Activated CD4-positive, alpha-beta T cell treated with anti-CD3 and anti-CD28 coated beads, Interleukin-2, amount 10 ng/mL, durations not matched to agents 24 days and 14 days (primary cell): Measurements from ENCODE around the gene FAM227B. TPM values are rescaled to one million over a fixed set of nuclear protein-coding genes. Genes with fewer than 3 reads are reported as not detected.
"Not testable (repeated sequence)": the region's sequence is repeated elsewhere in the genome, so short reads cannot be mapped to it uniquely, and the experiment has no call there.

Experiments
- DNase-seq: peaks from one replicate; pipeline ENCODE4 v3.0.0; 2022
- H3K27ac Mint-ChIP-seq: one replicate; pipeline ENCODE4 v1.8.0; 2022; ENCODE audit warnings: mild to moderate bottlenecking, mixed read lengths
- H3K27me3 Mint-ChIP-seq: one replicate; pipeline ENCODE4 v1.8.0; 2022; ENCODE audit warnings: mixed read lengths
- H3K36me3 Mint-ChIP-seq: one replicate; pipeline ENCODE4 v1.8.0; 2022; ENCODE audit warnings: low read depth, mild to moderate bottlenecking, mixed read lengths
- H3K4me1 Mint-ChIP-seq: one replicate; pipeline ENCODE4 v1.8.0; 2021; ENCODE audit warnings: mixed read lengths
- H3K4me3 Mint-ChIP-seq: one replicate; pipeline ENCODE4 v1.8.0; 2022; ENCODE audit warnings: mild to moderate bottlenecking, moderate library complexity, mixed read lengths
- H3K9me3 Mint-ChIP-seq: one replicate; pipeline ENCODE4 v1.8.0; 2021; ENCODE audit warnings: mixed read lengths
- intact Hi-C: fragments of 100-400 bp; cut with micrococcal nuclease; formaldehyde crosslinking; loops from one replicate; pipeline ENCODE4 v1.15.1; 2023
- total RNA-seq: library from RNA; stranded (reverse); gene quantifications from 2 replicates; pipeline ENCODE4 v1.2.3, GENCODE V29; 2022

The FAM227B gene
- total RNA-seq, 1 donor from 2014 or later: 2.7 TPM

DNA sequence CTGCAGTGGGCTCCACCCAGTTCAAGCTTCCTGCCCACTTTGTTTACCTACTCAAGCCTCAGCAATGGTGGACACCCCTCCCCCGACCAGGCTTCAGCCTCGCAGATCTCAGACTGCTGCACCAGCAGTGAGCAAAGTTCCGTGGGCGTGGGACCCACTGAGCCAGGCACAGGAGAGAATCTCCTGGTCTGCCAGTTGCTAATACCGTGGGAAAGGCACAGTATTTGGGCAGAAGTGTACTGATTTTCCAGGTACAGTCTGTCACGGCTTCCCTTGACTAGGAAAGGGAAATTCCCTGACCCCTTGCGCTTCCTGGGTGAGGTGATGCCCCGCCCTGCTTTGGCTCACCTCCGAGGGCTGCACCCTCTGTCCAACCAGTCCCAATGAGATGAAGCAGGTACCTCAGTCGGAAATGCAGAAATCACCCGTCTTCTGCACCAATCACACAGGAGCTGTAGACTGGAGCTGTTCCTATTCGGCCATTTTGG, 27.7 kb downstream of the FAM227B start:
- peaks cover 25% of the 10 kb centered on the region for H3K9me3 Mint-ChIP-seq
- H3K4me3 Mint-ChIP-seq, DNase-seq, H3K27ac Mint-ChIP-seq, H3K4me1 Mint-ChIP-seq, H3K36me3 Mint-ChIP-seq, H3K27me3 Mint-ChIP-seq, intact Hi-C loops: not testable (repeated sequence)

DNA sequence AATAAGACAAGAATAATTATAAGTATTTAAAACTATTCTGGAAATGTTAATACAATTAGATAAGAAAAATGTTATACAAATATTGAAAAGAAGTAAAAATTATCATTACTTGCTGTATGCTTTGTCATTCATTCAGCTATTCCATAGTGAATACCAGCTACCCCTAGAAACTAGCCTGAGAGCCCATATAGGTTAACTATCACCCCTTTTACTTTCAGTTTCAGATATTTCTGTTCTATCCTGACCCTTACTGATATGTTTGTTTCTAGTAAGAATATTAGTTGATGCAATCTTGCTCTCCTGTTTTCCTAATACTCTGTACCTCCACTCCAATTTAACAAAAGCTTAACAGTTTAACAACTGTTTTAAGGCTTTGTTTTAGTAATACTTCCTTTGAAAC, 31.6 kb downstream of the FAM227B start:
- H3K9me3 Mint-ChIP-seq: peaks cover 7% of the 10 kb centered on the region
- no peaks in the 10 kb centered on the region for H3K27me3 Mint-ChIP-seq
- intact Hi-C loops: no loop called here
- no peak overlapping the region for H3K27ac Mint-ChIP-seq
- H3K4me1 Mint-ChIP-seq: peaks cover 2% of the 10 kb centered on the region
- no peaks in the 10 kb centered on the region for H3K36me3 Mint-ChIP-seq
- DNase-seq: no peak
- no peak overlapping the region for H3K4me3 Mint-ChIP-seq

DNA sequence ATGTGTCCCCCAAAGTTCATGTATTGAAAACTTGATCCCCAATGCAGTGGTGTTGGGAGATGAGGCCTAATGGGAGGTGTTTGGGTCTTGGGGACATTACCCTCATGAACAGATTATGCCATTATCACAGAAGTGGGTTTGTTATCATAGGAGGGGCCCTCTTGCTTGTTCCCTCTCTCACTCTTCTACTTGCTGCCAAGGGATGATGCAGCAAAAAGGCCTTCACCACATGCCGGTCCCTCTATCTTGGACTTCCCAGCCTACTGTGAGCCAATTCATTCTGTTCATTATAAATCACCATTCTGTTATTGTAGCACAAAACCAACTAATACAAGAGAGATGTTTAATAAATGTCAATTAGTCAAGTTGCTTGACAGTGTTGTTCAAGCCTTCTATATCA, 47.2 kb downstream of the FAM227B start:
- Mint-ChIP-seq H3K36me3 (peaks cover 1% of the 10 kb centered on the region), H3K9me3 (peaks cover 19% of the 10 kb centered on the region), H3K27ac (no peak overlapping the region), H3K27me3 (no peaks in the 10 kb centered on the region), H3K4me3 (no peak overlapping the region), H3K4me1 (peaks cover 2% of the 10 kb centered on the region)
- no peak for DNase-seq
- intact Hi-C loops: no loop called here

DNA sequence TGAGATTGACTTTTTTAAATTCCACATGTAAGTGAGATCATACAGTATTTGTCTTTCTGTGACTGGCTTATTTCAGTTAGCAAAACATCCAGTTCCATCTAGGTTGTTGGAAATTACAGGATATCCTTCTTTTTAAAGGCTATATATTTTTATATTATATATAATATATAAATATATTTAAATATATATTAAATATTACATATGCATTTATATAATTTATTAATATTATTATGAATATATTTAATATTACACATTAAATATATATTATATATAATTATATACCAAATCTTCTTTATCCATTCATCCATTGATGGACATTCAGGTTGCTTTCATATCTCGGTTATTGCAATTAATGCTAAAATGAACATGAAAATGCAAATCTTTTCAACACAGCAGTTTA, 49.9 kb downstream of the FAM227B start:
- intact Hi-C loops: no loop called here
- Mint-ChIP-seq H3K9me3 (peaks cover 19% of the 10 kb centered on the region), H3K4me3 (no peak overlapping the region), H3K36me3 (peaks cover 1% of the 10 kb centered on the region), H3K27me3 (no peaks in the 10 kb centered on the region), H3K27ac (no peak overlapping the region), H3K4me1 (no peaks in the 10 kb centered on the region)
- DNase-seq: no peak

DNA sequence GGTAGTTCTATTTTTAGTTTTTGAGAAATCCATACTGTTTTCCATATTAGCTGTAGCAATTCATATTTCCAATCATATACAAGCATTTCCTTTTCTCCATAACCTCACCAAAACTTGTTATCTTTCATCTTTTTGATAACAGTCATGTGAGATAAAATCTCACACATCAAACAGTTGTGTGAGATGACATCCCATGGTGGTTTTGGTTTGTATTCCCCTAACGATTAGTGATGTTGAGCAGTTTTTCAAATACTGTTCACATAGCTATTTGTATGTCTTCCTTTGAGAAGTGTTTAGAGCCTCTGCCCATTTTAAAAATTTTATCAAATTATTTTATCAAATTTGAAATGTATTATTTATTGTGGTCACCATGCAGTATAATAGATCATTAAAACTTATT, 50.4 kb downstream of the FAM227B start:
- peaks cover 19% of the 10 kb centered on the region for H3K9me3 Mint-ChIP-seq
- H3K4me1 Mint-ChIP-seq: no peaks in the 10 kb centered on the region
- H3K27me3 Mint-ChIP-seq: no peaks in the 10 kb centered on the region
- intact Hi-C loops: no loop called here
- no peak overlapping the region for H3K4me3 Mint-ChIP-seq
- H3K36me3 Mint-ChIP-seq: peaks cover 1% of the 10 kb centered on the region
- no peak for DNase-seq
- no peak overlapping the region for H3K27ac Mint-ChIP-seq

DNA sequence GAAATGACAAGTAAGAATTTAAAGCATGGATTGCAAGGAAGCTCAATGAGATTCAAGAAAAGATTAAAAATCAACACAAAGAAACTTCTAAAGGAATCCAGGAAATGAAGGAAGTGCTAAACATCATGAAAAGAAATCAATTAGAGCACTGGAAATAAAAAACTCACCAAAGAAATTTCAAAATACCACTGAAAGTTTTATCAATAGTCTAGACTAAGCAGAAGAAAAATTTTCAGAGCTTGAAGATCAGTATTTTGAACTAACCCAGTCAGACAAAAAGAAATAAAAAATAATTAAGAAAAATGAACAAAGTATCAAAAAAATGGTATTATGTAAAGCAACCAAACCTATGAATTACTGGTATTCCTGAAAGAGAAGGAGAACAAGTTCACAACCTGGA, 60.6 kb downstream of the FAM227B start:
- Mint-ChIP-seq H3K4me1 (no peaks in the 10 kb centered on the region), H3K4me3 (no peak overlapping the region), H3K36me3 (no peaks in the 10 kb centered on the region), H3K9me3 (peaks cover 21% of the 10 kb centered on the region), H3K27me3 (no peaks in the 10 kb centered on the region), H3K27ac (no peak overlapping the region)
- intact Hi-C loops: no loop called here
- DNase-seq: no peak

DNA sequence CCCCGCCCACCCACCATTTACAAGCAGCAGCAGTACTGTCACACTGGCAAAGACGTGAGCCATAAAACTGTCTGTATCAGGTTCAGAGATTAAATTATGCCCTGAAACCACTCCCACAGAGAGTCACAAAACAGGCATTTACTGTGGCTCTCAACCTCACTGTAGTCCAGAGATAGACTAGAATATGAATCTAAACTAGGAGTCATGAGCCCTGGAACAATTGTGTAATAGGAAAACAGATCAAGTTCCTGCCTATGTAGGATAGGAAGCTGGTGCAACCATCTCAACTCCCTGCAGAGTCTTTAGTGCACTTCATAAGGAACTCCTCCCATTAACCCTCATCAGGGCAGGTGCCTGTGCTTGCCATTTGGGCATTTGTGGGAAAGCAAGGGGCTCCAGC, 61.7 kb downstream of the FAM227B start:
- no peak overlapping the region for H3K4me3 Mint-ChIP-seq
- H3K36me3 Mint-ChIP-seq: no peaks in the 10 kb centered on the region
- H3K4me1 Mint-ChIP-seq: no peaks in the 10 kb centered on the region
- intact Hi-C loops: no loop called here
- no peak for DNase-seq
- no peak overlapping the region for H3K27ac Mint-ChIP-seq
- H3K27me3 Mint-ChIP-seq: no peaks in the 10 kb centered on the region
- peaks cover 26% of the 10 kb centered on the region for H3K9me3 Mint-ChIP-seq

DNA sequence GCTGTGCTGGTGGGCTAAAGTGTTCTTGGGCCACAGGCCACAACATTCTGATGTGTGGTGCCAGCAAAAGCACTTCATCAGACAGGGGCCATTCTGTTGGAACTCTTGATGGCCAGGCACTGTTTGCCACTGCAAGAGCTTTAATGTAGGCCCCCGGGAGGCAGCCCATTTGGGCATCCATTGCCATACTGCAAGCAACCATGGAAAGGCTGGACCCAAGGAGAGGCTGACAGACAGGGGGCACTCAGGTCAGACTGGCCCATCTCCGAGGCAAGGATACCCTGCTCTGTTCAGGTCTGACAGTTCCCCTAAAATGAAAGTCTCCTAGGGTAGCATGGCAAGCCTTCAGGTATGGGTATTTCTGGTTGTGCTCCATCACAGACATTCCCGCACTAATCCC, 64.2 kb downstream of the FAM227B start:
- Mint-ChIP-seq H3K36me3 (no peaks in the 10 kb centered on the region), H3K9me3 (peaks cover 29% of the 10 kb centered on the region), H3K27ac (no peak overlapping the region), H3K4me1 (no peaks in the 10 kb centered on the region), H3K4me3 (no peak overlapping the region), H3K27me3 (no peaks in the 10 kb centered on the region)
- intact Hi-C loops: no loop called here
- DNase-seq: no peak

DNA sequence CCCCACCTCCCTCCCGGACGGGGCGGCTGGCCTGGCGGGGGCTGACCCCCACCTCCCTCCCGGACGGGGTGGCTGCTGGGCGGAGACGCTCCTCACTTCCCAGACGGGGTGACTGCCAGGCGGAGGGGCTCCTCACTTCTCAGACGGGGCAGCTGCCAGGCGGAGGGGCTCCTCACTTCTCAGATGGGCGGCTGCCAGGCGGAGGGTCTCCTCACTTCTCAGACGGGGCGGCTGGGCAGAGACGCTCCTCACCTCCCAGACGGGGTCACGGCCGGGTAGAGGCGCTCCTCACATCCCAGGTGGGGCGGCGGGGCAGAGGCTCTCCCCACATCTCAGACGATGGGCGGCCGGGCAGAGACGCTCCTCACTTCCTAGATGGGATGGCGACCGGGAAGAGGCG, 70.3 kb downstream of the FAM227B start:
- intact Hi-C loops, DNase-seq, H3K4me3 Mint-ChIP-seq, H3K27me3 Mint-ChIP-seq, H3K9me3 Mint-ChIP-seq, H3K4me1 Mint-ChIP-seq, H3K27ac Mint-ChIP-seq, H3K36me3 Mint-ChIP-seq: not testable (repeated sequence)

DNA sequence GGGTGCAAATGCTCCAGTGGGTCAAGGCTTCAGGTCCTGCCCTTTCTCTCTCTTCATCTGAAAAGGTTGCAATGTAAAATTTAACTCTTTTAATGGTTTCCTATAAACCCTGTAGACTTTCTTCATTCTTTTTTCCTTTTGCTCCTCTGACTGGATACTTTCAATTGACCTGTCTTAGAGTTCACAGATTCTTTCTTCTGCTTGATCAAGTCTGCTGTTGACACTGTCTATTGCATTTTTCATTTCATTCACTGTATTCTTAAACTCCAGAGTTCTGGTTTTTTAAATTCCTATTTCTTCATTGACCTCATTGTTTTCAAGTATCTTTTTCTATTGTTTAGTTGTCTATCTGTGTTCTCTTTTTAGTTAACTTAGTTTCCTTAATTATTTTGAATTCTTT, 82.1 kb downstream of the FAM227B start:
- Mint-ChIP-seq H3K4me1 (no peaks in the 10 kb centered on the region), H3K27ac (no peak overlapping the region), H3K36me3 (no peaks in the 10 kb centered on the region), H3K4me3 (no peak overlapping the region), H3K27me3 (no peaks in the 10 kb centered on the region), H3K9me3 (peaks cover 18% of the 10 kb centered on the region)
- DNase-seq: no peak
- intact Hi-C loops: no loop called here

DNA sequence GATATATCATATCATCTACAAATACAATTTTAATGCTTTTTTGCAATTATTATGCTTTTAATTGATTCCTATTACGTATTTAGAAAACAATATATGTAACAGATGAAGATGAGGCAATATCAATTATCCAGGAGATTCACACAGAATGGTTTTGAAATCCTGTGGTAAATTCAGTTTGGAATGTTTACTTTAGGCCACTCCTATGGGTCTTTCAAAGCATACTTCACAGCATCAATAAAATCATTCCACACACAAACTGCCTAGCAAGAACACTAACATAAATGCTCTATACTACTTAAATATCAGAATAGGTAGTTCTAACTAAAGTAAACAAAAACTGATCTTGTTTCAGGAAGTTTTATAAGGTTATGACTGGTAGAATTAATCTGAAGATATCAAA, 90.5 kb downstream of the FAM227B start:
- H3K9me3 Mint-ChIP-seq: peaks cover 17% of the 10 kb centered on the region
- H3K36me3 Mint-ChIP-seq: no peaks in the 10 kb centered on the region
- intact Hi-C loops: no loop called here
- H3K4me3 Mint-ChIP-seq: no peak overlapping the region
- H3K27ac Mint-ChIP-seq: no peak overlapping the region
- no peaks in the 10 kb centered on the region for H3K27me3 Mint-ChIP-seq
- DNase-seq: no peak
- no peaks in the 10 kb centered on the region for H3K4me1 Mint-ChIP-seq

DNA sequence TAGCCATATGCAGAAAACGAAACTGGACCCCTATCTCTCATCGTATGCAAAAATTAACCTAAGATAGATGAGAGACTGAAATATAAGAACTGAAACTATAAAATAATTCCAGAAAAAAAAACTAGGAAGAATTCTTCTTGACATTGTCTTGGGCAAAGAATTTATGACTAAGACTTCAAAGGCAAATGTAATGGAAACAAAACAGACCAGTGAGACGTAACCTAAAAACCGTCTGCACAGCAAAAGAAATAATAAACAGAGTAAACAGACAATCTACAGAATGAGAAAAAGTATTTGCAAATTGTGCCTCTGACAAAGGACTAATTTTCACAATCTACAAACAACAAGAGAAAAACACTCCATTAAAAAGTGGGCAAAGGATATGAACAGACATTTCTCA, 92.3 kb downstream of the FAM227B start:
- H3K27ac Mint-ChIP-seq: no peak overlapping the region
- H3K9me3 Mint-ChIP-seq: peaks cover 7% of the 10 kb centered on the region
- no peaks in the 10 kb centered on the region for H3K27me3 Mint-ChIP-seq
- no peaks in the 10 kb centered on the region for H3K4me1 Mint-ChIP-seq
- H3K4me3 Mint-ChIP-seq: no peak overlapping the region
- no peaks in the 10 kb centered on the region for H3K36me3 Mint-ChIP-seq
- no peak for DNase-seq
- intact Hi-C loops: no loop called here

DNA sequence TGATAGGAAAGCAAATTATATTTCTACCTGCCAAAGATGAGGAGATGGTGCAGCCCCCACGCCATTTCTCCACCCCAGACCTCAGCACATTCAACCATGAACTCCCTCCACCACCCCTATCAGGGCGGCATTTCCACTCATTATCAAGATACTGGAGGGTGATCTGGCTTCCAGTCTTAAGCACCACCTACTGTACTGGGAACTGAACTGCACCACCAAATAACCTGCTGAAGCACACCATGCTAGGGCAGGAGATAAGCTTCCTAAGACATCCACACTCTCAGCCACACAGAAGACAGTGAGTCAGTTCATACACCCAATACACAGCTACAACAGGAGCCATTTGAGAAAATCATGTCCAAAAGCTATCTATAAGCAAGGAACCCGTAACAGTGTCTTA, 98.8 kb downstream of the FAM227B start:
- Mint-ChIP-seq H3K4me3 (no peak overlapping the region), H3K27ac (no peak overlapping the region), H3K36me3 (no peaks in the 10 kb centered on the region), H3K9me3 (peaks cover 18% of the 10 kb centered on the region), H3K4me1 (no peaks in the 10 kb centered on the region), H3K27me3 (no peaks in the 10 kb centered on the region)
- no peak for DNase-seq
- intact Hi-C loops: no loop called here

DNA sequence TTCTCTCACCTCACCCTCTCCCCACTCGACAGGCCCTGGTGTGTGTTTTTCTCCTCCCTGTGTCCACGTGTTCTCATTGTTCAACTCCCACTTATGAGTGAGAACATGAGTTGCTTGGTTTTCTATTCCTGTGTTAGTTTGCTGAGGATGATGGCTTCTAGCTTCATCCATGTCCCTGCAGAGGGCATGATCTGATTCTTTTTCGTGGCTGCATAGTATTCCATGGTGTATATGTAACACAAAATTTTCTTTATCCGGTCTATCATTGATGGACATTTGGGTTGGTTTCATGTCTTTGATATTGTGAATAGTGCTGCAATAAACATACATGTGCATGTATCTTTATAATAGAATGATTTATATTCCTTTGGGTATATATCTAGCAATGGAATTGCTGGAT, 107.9 kb downstream of the FAM227B start:
- intact Hi-C loops: not testable (repeated sequence)

DNA sequence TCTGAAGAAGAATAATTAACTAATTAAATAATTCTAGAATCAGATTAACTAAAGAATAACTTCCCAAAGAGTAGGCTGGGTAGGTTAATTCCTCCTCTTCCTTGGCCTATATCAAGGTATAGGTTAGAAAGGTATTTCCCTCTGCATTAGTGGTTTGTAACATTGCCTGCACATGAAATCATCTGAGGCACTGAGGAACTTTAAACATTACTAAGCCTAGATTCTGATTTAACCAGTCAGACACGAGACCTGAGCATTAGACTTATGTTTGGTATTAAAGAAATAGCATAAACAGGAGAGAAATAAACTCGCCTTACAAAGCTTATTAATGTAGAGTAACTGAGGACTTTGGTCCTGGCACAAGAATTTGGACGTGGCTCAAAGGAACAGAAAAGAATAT, 113.4 kb downstream of the FAM227B start:
- H3K4me3 Mint-ChIP-seq: no peak overlapping the region
- intact Hi-C loops: no loop called here
- DNase-seq: no peak
- peaks cover 8% of the 10 kb centered on the region for H3K9me3 Mint-ChIP-seq
- no peaks in the 10 kb centered on the region for H3K36me3 Mint-ChIP-seq
- H3K27ac Mint-ChIP-seq: no peak overlapping the region
- H3K4me1 Mint-ChIP-seq: no peaks in the 10 kb centered on the region
- H3K27me3 Mint-ChIP-seq: no peaks in the 10 kb centered on the region

More for the DNA sequence above, 107.9 kb downstream of the FAM227B start:
- DNase-seq, H3K4me3 Mint-ChIP-seq, H3K27me3 Mint-ChIP-seq, H3K27ac Mint-ChIP-seq, H3K4me1 Mint-ChIP-seq, H3K9me3 Mint-ChIP-seq, H3K36me3 Mint-ChIP-seq: not testable (repeated sequence)
